Nephron progenitor cell (in vitro differentiated cells): Measurements from ENCODE around the gene LMAN1.

ENCODE experiments used
- DNase-seq: peaks from one replicate; pipeline ENCODE4 v3.0.0; 2021
- H3K27ac Mint-ChIP-seq: 2 replicates; pipeline ENCODE4 v1.8.0; 2021; ENCODE audit warnings: mild to moderate bottlenecking, moderate library complexity, mixed read lengths
- H3K27me3 Mint-ChIP-seq: 2 replicates; pipeline ENCODE4 v1.8.0; 2021; ENCODE audit warnings: mild to moderate bottlenecking, low read depth, mixed read lengths; ENCODE audit not compliant: poor library complexity
- H3K36me3 Mint-ChIP-seq: 2 replicates; pipeline ENCODE4 v1.8.0; 2021; ENCODE audit warnings: low read depth, mixed read lengths
- H3K4me1 Mint-ChIP-seq: 2 replicates; pipeline ENCODE4 v1.8.0; 2021; ENCODE audit warnings: mixed read lengths
- H3K4me3 Mint-ChIP-seq: 2 replicates; pipeline ENCODE4 v1.8.0; 2021; ENCODE audit warnings: mild to moderate bottlenecking, moderate library complexity, mixed read lengths
- H3K9me3 Mint-ChIP-seq: 2 replicates; pipeline ENCODE4 v1.8.0; 2021; ENCODE audit warnings: mild to moderate bottlenecking, moderate library complexity, mixed read lengths
- CTCF ChIP-seq: fragments of 200-600 bp; sonication (generic); IDR thresholded peaks from 2 replicates; pipeline ENCODE4 v1.5.0; 2021; ENCODE audit warnings: antibody characterized with exemption

LMAN1 gene

DNA sequence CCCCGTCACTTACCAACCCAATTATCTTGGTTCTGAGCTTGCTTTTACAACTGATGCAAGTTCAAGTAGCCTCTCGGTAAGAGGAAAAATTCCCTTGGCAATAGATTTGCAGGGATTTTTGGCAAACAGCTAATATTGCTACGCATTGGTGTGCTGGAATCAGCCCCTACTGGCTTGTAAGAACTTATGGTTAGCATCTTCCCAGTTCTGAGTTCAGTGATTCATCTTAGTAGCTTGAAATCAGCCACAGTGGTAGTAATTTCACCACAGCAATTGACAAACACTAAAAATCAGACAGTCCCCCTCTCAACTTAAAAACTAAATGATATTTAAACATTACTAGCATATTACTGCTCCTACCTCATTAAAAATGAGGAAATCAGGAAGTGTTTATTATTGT lies 79.9 kb downstream of the LMAN1 start:
- TF ChIP-seq CTCF, result no peak
- Mint-ChIP-seq H3K27ac (no peak overlapping the region), H3K9me3 (no peaks in the 10 kb centered on the region), H3K4me3 (no peak overlapping the region), H3K36me3 (no peaks in the 10 kb centered on the region), H3K4me1 (no peaks in the 10 kb centered on the region), H3K27me3 (peaks cover 100% of the 10 kb centered on the region)
- DNase-seq, result no peak

- Mint-ChIP-seq H3K4me3 (no peak overlapping the region), H3K9me3 (no peaks in the 10 kb centered on the region), H3K27me3 (peaks cover 100% of the 10 kb centered on the region), H3K4me1 (no peaks in the 10 kb centered on the region), H3K27ac (no peak overlapping the region), H3K36me3 (no peaks in the 10 kb centered on the region)
- no peak for DNase-seq
- no peak for TF ChIP-seq CTCF
These were observed 80.3 kb downstream of the LMAN1 start for GRCh38 chr18:59278793-59279192.
